ENCODE results near the gene CNDP2.

DNA sequence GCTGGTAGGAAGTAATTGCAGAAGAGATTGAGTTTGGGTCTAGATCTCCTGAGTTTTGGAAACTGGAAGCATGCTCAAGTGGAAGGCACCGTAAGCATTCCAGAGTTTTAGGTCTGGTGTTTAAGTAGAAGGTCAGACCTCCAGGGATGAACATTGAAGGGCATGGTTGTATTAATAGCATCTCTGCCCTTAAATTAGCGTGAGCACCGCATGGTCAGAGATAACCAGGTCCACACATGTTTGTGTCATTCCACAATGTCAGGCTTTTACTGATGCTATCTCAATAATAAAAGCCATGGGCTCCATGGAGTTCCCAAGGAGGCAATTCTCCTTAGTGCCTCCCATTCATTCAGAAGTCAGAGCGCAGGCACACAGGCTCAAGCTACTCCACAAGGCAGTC lies 73.2 kb downstream of the CNDP2 start:
- TF ChIP-seq, protein P1, sequence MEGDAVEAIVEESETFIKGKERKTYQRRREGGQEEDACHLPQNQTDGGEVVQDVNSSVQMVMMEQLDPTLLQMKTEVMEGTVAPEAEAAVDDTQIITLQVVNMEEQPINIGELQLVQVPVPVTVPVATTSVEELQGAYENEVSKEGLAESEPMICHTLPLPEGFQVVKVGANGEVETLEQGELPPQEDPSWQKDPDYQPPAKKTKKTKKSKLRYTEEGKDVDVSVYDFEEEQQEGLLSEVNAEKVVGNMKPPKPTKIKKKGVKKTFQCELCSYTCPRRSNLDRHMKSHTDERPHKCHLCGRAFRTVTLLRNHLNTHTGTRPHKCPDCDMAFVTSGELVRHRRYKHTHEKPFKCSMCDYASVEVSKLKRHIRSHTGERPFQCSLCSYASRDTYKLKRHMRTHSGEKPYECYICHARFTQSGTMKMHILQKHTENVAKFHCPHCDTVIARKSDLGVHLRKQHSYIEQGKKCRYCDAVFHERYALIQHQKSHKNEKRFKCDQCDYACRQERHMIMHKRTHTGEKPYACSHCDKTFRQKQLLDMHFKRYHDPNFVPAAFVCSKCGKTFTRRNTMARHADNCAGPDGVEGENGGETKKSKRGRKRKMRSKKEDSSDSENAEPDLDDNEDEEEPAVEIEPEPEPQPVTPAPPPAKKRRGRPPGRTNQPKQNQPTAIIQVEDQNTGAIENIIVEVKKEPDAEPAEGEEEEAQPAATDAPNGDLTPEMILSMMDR (IDR thresholded peaks at IDR 0.05; ENCODE audit: low read depth, low read length): no peak
- TF ChIP-seq POLR2A (IDR thresholded peaks at IDR 0.05; ENCODE audit: extremely low read depth, insufficient read length): no peak
- TF ChIP-seq, protein P2, sequence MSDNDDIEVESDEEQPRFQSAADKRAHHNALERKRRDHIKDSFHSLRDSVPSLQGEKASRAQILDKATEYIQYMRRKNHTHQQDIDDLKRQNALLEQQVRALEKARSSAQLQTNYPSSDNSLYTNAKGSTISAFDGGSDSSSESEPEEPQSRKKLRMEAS (IDR thresholded peaks at IDR 0.05; ENCODE audit: low read depth, low read length): no peak
